ENCODE results near the gene SLC6A13. TPM values are rescaled to one million over a fixed set of nuclear protein-coding genes. Genes with fewer than 3 reads are reported as not detected.

SLC6A13 gene
- total and polyA plus RNA-seq, 2 of the 8 experiments (the other 6 are each of a cell fraction or from before 2014, with no cell fraction given): 0.03 TPM; not detected in 1

- no peak for TF ChIP-seq SRF (IDR thresholded peaks at IDR 0.05; ENCODE audit: low read depth, low read length)
- no peak for TF ChIP-seq EGR1 (IDR thresholded peaks at IDR 0.05; ENCODE audit: borderline replicate concordance, low read depth, low read length)
- TF ChIP-seq BCL11A (IDR thresholded peaks at IDR 0.05; ENCODE audit: low read depth in 2 of 2, low read length in 2 of 2): no peak
- TF ChIP-seq HDAC6 (IDR thresholded peaks at IDR 0.05; ENCODE audit: low read depth, low read length): no peak
- TF ChIP-seq TEAD4 (IDR thresholded peaks at IDR 0.05; ENCODE audit: low read depth, low read length): no peak
- TF ChIP-seq SIN3A (conservative IDR thresholded peaks at IDR 0.05 in 1 of 2, IDR thresholded peaks at IDR 0.05 in 1 of 2; ENCODE audit: low read depth in 1 of 2, low read length in 2 of 2): no peak
- TF ChIP-seq JUND (IDR thresholded peaks at IDR 0.05; ENCODE audit: low read length): no peak
- TF ChIP-seq RAD21 (IDR thresholded peaks at IDR 0.05 in 1 of 2, conservative IDR thresholded peaks at IDR 0.05 in 1 of 2; ENCODE audit: low read depth in 2 of 2, low read length in 2 of 2): no peak
- TF ChIP-seq TCF12 (IDR thresholded peaks at IDR 0.05; ENCODE audit: low read depth, low read length): no peak
Observed at GRCh38 chr12:272942-273341, 10.3 kb upstream of the SLC6A13 start (continued).
